Inflammatory macrophage treated with lipopolysaccharide for 4 hours (primary cell): Measurements from ENCODE around the gene NEDD9.

Experiments used
- DNase-seq: peaks from one replicate; pipeline ENCODE4 v3.0.0-alpha.2; 2020

The NEDD9 gene

DNA sequence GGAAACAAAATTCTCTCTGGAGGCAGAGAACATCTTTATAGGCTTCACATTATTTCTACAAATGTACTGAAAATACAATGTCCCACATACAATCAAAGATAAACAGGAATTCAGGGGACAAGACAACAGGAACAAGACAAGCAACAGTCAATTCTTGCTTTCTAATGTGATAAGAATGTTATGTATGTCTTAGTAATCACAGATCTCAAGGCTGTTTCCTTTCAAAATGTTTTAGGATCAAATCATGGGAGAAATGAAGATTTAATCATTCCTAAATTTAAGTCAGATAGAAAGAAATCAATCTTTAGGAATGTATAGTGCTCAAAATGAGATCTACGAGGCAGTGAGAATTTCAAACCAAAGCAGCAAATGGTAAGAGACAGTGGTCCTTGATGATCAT, 32.1 kb downstream of the NEDD9 start:
- no peak for DNase-seq

DNA sequence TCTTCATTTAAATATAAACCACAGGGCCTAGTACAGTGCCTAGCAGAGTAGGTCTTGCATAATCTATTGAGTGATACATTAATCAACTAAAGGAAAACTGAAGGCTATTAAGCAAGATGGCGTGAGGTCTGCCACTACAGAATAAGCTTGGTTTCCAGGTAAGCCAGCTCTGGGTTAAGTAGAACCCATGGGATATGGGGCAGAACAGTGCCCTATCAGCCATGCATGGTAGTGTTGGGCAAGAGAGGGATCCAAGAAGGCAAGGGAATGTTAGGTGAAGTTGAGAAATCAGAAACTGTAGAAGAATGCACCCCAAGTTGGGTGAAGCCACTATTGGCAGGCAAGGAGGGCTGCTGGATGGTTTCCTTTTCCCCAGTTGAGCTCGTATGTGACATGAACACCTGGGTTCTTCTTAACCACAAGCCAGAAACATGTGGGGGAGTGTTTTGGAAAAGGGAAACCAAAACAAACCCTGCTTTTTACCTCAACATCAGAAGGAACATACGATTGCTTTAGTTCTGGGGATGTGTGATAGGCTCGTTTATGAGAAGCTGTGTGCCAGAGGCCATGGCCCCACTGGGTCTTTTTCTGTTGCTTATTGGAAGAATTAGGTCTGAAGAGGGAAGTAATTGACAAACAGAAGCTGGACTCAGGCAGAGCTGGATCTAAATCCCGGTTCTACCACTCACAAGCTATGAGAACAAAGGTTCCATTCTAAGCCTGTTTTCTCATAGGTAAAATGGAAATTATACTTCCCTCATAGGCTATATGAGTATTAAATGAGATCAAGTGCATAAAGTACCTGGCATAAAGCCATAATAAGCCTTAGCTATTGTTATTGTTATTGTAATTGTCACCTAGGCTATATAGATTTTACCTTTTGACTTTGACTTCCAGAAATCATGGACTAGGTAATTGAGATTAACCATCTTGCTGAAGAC, 33.5 kb downstream of the NEDD9 start:
- DNase-seq = no peak

GRCh38 chr6:11197850-11198249, 34.6 kb downstream of the NEDD9 start:
- DNase-seq = no peak

DNA sequence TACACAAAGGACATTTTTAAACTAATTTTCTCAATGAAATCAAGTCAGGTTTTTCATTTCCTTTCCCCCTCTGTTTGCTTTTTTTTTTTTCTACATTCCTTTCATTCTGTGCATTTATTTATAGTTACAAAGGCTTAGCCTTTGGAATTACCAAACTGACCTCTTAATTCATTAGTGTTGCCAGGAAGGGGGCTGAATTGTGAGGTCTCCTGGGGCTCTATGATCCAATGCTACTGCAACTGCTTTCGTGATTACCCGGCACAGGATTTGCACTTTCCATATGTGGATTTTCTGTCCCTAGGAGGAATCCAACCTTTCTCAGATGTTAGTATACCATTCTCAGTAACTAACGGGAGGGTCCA, 35.3 kb downstream of the NEDD9 start:
- DNase-seq = no peak

- no peak for DNase-seq
Observed at GRCh38 chr6:11196511-11197174, 35.8 kb downstream of the NEDD9 start.

DNA sequence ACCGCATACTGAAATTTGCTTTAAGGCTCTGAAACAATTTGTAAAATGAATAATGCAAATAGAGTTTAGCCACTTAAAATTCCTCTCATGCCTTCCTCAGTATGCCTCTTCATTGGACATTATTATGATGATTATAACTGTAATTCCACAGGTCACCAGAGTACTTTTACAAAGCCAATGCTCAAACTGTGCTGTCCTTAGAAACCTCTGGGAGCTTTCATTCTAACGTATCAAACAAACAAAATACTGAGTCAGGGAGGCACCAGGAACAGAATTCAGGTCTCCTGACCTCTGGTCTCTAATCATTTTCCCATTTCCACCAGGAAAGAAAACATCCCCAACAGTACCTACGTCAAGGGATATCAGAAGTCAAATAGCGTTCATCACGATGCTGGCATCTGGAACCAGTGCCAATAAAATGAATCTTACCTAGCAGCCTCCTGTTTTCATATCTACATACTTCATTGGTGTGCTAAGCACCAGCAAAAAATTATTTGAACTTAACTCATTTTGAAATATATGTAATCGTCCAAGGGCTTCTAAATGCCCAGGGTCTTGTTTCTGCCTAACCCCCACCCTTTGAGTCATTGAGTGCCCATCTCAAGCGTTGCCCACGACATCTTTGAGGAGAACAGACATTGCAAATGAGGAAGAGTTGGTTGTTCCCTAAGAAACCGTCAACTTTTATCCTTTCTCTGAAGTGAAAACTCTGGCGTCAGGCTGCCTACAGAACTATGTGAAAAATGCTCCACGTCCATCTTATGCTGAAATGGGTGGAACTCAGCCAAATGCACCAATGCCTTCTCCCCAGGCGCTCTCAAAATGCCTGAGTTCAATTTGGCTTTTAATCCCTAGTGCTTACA, 37.9 kb downstream of the NEDD9 start:
- no peak for DNase-seq

DNA sequence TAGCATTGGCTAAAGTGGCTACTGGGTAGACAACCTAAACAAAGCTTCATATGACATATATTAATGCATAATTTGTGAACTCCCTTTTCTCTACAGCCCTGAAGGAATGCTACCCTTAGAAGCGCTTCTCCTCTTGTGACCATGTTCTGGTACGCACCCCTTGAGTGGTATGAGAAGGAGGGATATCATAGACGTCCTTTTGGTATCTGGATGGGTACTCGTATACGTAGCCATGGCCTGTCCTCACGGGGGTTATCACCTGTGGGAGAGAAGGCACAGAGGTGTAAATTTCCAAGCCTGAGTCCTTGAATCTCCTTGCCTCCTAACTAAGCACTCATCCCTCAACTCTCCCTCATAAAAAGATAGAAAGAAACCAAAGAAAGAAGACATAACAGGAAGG, 39.0 kb downstream of the NEDD9 start:
- no peak for DNase-seq

- DNase-seq = no peak
Observed at GRCh38 chr6:11192167-11192566, 40.3 kb downstream of the NEDD9 start.

DNA sequence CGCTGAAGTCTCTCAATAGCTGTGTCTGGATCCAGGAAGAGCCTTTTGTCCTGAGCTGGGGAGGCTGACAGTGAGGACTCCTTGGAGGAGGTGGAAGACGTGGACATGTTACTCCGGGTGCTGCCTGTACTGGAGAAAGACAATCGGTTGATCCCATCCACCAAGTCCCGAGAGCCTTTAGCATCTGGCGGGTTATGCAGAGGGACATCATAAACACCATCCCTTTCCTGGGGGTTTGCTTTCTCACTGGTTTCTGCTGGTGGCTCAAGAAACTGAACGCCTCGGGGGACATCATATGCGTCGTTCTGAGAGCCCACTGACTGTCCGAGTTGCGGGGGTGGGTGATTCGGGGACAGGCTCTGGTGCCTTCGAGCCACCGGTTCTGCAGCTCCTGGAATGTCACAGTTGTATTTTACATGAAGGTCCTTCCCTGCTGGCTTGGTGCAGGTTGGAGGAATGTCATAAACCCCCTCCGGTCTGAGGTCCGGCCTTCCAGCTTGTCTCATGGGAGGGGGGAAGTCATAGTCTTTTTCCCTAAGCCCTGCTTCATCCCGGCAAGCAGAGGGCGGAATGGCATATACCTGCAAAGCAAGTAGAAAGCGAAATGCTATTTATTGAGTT, 41.7 kb downstream of the NEDD9 start:
- DNase-seq = no peak

DNA sequence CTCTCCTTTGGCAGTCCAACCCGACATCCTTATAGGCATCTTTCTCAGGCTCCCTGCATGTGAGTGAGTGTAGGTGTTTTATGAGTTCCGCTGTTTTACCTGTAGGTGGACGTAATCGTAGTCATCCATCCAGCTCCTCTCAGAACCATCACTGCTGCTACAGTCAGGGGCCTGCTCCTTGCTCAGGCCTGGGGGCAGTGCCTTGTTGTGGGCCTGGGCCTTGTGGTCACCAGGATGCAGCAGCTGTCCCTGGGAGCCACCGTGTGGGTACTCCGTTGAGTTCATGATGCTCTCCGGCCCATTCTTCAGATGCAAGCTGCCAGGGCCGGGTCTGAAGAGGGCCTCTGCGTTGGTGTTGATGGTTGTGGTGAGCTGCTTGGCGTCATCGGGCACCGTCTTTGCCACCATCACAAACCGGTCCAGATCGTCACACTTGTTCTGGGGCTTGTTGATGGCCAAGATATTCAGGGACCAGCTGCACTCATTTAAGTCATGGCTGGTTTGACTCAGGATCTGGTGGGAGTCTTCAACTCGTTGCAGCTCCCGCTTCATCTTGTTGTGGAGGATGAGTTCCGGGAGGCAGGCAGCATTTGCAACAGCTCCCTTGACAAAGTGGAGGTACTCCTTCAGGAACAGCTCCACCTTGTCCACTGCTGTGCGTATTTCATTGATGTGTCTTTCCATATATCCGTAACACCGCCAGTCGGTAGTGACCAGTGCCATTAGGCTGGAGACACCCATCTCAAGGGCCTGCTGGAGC, 42.4 kb downstream of the NEDD9 start:
- no peak for DNase-seq

- no peak for DNase-seq
Observed at GRCh38 chr6:11188161-11188915, 44.1 kb downstream of the NEDD9 start.

- no peak for DNase-seq
Observed at GRCh38 chr6:11187301-11187700, 45.2 kb downstream of the NEDD9 start.

DNA sequence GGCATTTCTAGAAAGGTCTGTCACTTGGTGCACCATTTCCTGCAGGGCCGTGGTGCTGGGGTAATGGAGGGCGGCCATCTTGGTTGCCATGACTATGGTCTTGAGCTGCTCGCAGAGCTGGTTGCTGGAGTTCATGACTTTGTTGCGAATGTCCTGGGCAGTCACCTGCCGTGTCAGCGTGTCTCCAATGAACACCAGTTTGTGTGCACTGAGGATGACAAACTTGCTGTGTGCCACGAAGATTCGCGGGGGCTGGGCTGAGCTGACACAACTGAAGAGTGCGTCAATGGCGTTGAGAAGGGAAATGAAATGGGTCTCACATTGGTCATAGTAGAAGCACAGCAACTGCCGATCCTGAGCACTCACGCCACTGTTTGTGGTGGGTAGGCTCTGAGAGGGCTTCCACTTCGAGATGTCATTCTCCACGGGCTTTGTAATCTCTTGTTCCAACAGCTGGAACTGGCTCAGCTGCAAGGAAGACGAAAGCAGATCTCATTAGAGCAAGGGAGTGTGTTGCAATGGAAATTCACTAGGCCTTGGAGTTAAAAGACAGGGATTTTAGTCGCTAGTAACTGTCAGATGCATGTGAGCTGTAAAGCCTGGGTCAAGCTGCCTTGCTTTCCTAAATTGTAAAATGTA, 47.1 kb downstream of the NEDD9 start:
- DNase-seq = no peak

DNA sequence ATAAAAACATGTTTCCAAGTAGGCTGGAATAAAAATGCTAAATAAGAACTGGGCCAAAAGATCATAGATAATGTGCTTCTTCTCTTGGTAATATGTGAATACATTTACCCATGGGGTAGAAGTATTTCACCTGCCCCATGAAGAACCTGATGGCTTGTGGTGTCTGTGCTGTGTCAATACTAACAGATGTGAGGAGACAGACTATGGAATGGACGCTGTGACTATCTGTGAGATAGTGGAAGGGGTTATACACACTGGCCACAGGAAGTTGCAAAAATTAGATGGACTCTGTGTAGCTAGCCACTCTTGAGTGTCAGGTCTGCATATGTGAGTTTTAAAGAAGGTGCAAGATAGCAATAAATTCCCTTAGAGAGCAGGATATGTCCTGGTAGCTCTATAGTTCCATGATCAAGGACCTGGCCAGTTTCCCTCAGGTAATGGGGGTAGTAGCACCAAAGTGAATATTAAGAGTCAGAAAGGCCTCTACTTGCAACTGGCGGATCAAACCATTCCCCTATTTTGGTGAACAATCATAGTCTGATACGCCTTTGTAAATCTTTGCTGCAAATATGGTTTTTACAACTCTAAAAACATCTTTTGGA, 48.6 kb downstream of the NEDD9 start:
- no peak for DNase-seq

DNA sequence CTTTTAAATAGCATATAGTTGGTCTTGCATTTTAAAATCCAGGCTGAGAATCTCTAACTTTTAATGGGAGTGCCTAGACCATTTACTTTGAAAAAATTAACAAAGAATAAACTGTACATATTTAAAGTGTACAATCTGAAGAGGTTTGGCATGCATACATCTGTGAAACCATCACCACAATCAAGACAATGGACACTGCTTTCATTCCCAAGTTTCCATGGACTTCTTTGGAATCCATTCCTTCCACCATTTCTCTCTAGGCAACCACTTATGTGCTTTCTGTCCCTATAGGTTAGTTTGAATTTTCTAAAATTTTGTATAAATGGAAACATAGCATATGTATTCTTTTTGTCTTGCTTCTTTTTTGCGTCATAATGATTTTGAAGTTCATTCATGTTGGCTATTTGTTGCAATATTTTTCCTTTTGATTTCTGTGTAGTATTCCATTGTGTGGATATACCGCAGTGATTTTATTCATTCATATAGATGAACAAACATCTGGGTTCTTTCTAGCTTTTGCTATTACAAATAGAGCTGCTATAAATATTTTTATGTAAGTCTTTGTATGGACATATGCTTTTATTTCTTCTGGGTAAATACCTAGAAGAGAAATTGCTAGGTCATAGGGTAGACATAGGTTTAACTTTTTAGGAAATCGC, 50.9 kb downstream of the NEDD9 start:
- DNase-seq = no peak

- DNase-seq = no peak
Observed at GRCh38 chr6:11179419-11180202, 52.9 kb downstream of the NEDD9 start.

- DNase-seq = no peak
Observed at GRCh38 chr6:11179088-11179418, 53.4 kb downstream of the NEDD9 start.

DNA sequence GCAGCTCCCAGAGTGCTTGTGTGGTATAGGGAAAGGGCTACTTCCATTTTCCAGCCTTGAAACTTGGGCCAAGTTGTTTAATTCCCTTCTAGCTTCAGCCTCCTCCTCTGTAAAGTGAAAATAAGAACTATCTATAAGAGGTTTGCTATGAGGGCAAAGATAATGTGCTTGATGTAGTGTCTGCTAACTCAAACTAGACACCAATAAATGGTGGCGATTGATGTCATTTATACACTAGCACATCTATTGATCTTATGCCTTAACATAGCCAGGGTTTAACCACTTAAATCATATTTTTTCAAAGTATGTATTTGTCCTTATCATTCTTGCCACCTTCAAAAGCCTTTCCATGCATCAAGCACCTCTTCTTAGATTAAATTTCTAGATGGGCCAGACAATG, 55.2 kb downstream of the NEDD9 start:
- DNase-seq = no peak

DNA sequence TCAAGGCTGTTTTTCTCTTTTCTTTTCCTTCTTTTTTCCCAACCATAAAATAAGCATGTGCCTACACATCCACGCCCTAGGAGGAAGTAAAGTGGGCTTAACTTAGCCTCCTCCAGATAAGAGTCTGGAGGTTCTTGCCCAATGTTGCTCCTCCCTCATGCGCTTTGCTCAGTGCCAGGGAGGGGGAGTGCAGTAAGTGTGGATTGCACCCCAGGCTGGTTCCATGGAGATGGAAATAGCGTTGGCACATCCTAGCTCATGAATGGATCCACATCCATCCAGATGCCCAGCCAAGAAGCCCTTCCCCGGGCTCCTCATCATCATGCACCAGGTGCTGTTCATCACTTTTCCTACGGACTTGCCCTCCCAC, 58.2 kb downstream of the NEDD9 start:
- peak; percentile 63 for DNase-seq
